ENCODE data around the gene PTBP1.

GRCh38 chr19:800360-801029 is 3.2 kb downstream of the PTBP1 start:
- TF ChIP-seq YY1 (IDR thresholded peaks at IDR 0.05; ENCODE audit: insufficient read depth, insufficient read length) (no peak), ZNF274 (IDR thresholded peaks at IDR 0.05; ENCODE audit: low read depth, low read length) (no peak), SUZ12 (IDR thresholded peaks at IDR 0.05; ENCODE audit: extremely low read depth, insufficient read depth, insufficient read length) (no peak)
